ENCODE data around the gene SLC25A47.
"Not testable (repeated sequence)": the region's sequence is repeated elsewhere in the genome, so short reads cannot be mapped to it uniquely, and the experiment has no call there.

DNA sequence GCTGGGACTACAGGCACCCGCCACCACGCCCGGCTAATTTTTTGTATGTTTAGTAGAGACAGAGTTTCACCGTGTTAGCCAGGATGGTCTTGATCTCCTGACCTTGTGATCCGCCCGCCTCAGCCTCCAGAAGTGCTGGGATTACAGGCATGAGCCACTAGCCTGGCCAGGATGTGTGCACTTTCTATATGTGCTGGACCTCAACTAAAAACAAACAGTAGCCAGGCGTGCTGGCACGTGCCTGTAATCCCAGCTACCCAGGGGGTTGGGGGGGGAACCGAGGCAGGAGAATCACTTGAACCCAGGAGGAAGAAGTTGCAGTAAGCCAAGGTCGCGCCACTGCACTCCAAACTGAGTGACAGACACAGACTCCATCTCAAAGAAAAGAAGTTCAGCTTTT is 26.4 kb upstream of the SLC25A47 start:
- not testable (repeated sequence) for TF ChIP-seq EZH2phosphoT487 (IDR thresholded peaks at IDR 0.05; ENCODE audit: borderline replicate concordance)
- TF ChIP-seq, protein P1, sequence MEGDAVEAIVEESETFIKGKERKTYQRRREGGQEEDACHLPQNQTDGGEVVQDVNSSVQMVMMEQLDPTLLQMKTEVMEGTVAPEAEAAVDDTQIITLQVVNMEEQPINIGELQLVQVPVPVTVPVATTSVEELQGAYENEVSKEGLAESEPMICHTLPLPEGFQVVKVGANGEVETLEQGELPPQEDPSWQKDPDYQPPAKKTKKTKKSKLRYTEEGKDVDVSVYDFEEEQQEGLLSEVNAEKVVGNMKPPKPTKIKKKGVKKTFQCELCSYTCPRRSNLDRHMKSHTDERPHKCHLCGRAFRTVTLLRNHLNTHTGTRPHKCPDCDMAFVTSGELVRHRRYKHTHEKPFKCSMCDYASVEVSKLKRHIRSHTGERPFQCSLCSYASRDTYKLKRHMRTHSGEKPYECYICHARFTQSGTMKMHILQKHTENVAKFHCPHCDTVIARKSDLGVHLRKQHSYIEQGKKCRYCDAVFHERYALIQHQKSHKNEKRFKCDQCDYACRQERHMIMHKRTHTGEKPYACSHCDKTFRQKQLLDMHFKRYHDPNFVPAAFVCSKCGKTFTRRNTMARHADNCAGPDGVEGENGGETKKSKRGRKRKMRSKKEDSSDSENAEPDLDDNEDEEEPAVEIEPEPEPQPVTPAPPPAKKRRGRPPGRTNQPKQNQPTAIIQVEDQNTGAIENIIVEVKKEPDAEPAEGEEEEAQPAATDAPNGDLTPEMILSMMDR (conservative IDR thresholded peaks at IDR 0.05; ENCODE audit: low read length) = not testable (repeated sequence)
